HG03469 (cell line): Measurements from ENCODE around the gene ID3.

ENCODE experiments used
- ATAC-seq: cut with Tn5 transposase; IDR thresholded peaks from one replicate; pipeline ENCODE4 v1.9.1; 2021; ENCODE audit warnings: mild to moderate bottlenecking, moderate library complexity, moderate number of reproducible peaks; ENCODE audit not compliant: unreplicated experiment

ID3 gene

GRCh38 chr1:23567629-23567995 is 8.3 kb upstream of the ID3 start:
- ATAC-seq = no peak

DNA sequence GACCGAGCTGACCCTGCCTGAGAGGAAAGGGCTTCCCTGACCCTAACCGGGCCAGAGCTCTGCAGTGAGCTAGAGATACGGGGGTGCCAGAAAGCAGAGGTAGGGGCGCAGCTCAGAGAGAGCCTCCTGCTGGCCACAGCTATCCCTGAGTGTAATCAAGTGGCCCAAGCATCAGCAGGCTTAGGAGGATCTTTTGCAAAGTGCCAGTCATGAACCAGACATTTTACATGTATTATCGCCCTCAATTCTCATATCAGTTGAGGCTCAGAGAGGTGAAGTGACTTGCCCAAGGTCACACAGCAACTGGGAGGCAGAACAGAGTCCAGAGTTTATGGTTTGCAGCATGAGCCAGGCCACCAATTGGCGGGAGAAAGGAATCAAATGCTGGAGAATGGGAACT is 7.0 kb upstream of the ID3 start:
- no peak for ATAC-seq

DNA sequence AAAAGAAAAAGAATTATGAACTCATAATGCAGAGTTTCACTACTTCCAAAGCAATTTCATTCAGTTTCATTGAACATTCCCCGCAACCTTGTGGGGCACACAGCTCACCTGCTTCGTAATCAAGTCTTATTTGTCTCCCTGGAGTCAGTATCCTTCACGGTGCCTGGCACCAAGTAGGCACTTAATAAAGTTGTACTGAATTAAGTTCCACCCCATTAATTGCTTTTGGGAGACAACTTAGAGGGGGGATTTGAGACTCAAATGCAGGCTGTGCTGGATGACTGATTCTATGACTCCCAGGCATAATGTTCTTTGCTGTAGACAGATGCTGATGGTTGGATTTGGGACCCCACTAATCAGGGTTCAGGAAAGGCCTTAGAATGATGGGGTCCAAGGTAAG is 6.5 kb upstream of the ID3 start:
- no peak for ATAC-seq

DNA sequence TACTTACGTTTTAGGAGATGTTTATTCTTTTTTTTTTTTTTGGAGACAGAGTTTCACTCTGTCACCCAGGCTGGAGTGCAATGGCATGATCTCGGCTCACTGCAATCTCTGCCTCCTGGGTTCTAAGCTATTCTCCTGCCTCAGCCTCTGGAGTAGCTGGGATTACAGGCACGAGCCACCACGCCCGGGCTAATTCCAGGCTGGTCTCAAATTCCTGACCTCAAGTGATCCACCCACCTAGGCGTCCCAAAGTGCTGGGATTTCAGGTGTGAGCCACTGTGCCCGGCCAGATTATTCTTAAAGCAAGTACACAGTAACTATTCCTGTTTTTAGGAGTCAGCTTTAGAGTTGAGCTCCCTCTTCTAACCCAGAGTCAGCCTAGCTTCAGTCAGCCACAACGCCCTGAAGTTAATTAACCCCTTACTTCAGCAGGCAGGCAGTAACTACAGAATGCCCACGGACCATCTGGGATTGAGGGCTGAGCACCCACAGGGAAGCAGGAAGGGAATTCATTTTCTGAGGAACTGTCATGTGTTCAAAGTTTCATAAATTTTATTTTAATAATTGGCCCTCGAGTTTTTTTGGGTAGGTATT is 5.3 kb upstream of the ID3 start:
- ATAC-seq = no peak

GRCh38 chr1:23563755-23564374 is 4.6 kb upstream of the ID3 start:
- no peak for ATAC-seq

DNA sequence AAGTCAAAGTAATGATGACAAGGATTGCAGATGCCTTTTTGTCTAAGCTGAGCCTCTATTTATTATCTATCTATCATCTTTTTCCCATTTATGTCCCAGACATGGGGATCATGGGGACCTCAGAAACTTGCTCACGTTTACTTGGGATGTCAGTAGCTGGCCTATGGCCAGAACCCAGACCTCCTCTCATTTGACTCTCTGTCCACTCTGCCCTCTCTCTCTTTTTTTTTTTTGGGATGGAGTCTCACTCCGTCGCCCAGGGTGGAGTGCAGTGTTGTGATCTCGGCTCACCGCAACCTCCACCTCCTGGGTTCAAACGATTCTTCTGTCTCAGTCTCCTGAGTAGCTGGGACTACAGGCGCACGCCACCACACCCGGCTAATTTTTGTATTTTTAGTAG is 3.7 kb upstream of the ID3 start:
- ATAC-seq = no peak

DNA sequence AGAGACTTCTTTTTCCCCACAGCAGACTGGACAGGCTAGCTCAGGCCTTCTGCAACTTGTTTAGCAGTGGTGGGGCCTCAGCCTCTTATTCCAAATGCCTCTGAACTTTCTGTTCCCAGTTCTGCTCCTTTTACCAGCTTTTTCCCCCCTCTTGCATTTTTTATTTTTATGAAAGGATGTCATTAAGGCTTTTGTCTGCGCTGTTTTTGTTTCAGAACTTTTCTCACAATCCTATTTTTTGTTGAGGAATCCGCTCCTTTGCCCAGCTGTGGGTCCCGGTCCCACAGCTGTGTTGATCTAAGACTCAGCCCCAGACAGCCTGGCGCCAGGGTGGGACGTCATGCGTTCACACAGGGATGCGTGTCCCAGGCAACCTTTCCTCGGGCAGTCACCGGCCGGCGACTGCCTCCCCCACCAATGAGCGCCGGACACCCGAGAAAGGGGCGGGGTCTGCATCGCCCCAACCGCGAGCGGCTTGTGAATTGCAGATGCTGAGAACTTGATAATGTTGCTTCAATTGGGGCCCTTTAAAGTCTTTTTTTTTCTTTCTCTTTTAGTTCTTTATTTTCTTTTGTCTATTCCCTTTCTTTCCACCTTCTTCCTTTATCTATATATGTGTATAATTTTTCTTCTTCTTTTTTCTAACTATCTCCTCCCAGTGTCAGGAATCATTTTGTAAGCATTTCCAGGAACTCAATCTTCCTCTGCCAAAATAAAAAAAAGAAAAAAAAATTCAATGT is 3.0 kb upstream of the ID3 start:
- ATAC-seq = no peak

GRCh38 chr1:23561813-23562100 is 2.5 kb upstream of the ID3 start:
- no peak for ATAC-seq

- ATAC-seq = no peak
Measured at GRCh38 chr1:23561076-23561812, 1.9 kb upstream of the ID3 start.

DNA sequence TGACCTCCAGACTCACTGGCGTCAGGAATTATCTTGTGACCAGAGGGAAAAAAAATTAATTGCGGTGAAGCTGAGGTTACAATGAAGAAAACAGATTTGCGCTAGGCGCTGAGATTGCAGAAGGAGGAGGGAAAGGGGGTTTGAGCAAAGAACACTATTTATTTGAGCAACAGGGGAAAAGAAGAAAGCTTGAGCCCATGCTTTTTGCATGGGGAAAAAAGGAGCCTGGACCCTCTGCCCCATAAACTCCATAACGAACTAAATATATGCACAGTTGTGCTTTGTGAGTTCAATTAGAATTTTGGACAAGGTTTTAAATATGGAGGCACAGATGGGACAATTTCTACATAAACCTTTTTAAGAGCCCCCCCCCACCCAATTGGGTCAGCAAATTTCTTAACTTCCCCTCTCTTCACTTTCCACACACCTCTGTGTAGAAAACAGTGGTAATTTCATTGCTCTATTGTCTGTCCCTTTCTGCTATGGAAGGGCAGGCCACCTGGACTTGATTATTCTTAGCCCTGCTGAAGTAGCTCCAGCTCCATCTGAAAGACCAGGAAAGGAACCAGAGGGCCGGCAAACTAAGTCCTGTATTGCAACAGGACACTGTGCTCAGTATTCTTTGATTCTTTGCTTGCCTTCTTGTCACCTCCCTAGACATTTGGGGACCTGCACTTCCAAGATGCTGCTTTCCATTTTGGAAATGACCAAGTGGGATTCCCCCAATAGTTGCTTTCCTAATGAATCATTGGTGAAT is 862 bp upstream of the ID3 start:
- no peak for ATAC-seq

DNA sequence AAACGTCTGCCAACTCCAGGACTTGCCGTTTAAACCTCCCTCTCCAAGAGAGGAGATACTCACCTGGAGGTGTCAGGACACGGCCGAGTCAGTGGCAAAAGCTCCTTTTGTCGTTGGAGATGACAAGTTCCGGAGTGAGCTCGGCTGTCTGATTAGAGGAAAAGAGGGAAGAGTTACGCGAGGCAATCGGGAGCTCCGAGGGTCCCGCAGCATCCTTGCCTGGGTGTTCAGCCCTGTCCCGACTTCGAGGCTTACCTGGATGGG is 497 bp downstream of the ID3 start:
- ATAC-seq = no peak

DNA sequence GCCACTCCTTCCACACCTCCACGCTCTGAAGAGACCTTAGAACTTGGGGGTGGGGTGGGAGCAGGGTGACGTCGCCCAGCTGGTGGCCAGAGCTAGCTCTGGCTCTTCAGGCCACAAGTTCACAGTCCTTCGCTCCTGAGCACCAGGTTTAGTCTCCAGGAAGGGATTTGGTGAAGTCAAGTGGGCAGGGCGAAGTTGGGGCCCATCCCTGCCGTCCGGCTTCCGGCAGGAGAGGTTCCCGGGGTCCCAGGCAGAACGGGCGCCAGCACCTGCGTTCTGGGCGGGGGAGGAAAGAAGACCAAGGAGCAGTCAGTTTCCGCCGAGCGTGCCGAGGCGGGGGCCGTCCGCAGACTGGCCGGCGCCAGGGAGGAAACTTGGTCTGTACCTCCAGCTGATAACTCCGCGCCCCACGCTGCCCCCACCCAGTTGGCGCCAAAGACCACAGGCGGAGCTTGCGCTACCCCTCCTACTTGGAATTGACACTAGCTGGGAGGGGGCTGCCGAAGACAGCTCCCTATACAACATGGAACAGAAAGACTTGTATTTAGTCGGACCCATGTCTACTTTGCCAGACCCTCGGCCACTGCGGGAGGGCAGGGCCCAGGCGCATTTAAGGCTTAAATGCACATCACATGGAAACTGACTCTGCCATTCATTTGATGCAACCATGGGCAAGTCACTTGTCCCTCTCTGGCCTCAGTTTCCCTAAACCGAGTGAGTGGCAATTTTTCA is 995 bp downstream of the ID3 start:
- ATAC-seq = no peak

DNA sequence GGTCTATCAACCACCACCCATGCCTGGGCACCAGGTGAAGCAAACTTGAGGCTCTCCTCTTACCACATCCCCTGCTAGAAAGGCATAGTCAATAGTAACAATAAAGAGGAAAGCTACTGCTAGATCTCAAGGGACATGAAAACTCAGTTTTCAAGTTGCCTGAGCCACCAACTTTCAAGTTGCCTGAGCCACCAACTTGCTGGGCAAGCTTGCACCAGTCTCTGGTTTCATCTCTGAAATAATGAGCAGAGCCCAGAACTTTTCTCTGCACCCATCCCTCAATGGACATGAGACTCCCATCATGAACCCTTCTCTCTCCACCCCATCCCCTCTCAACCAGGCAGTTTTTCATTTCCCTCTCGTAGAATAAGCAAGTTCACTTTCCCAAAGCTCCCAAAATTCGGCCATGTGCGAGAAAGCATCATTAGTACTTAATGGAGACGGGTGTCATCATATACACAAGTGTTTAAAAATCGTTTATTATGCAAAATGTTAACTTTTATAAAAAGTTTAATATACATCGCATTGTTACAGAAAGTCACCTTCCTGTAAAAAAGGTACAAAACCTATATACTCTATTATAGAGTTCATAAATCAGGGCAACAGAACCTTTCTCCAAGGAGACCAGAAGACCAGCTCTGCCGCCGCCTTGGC is 1.7 kb downstream of the ID3 start:
- ATAC-seq = no peak

DNA sequence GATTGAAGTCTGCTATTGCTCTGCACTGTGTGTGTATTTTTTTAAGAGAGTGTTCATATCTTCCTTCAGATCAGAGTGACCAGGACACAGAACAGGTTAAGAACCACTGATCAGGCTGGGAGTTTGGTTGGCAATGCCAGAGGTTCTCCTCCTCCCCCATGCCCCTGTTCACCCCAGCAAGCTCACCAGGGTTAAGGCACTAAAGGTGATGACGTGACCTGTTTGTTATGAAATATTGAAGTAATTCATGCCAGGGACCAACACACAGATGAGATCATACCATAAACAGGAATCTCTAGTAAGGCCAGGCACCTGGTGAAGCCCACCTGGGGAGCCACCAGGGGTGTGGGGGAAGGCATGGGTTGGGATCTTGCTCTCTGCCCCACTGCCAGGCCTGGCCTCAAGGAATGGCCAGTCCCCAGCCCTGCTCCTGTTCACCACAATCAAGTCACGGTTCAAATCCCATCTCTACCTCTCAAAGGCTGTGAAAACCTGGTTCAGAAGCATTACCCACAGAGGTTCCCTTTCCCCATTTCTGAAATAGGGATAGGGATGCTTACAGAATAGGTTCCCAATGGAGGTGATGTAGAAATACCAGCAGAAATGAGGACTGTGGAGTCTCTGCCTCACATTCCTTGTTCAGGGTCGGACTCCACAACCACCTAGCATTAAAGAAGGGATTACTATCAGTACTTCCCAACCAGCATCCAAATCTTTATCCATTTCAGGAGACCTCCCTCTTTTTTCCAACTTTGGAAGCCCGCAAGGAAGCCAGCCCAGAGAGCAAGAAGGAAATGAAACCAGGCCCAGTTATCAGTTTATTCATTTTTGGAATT is 2.4 kb downstream of the ID3 start:
- no peak for ATAC-seq

- no peak for ATAC-seq
Measured at GRCh38 chr1:23555986-23556634, 3.2 kb downstream of the ID3 start.

- no peak for ATAC-seq
Measured at GRCh38 chr1:23555270-23555985, 3.9 kb downstream of the ID3 start.

GRCh38 chr1:23554481-23555269 is 4.6 kb downstream of the ID3 start:
- peak; percentile 37 for ATAC-seq

DNA sequence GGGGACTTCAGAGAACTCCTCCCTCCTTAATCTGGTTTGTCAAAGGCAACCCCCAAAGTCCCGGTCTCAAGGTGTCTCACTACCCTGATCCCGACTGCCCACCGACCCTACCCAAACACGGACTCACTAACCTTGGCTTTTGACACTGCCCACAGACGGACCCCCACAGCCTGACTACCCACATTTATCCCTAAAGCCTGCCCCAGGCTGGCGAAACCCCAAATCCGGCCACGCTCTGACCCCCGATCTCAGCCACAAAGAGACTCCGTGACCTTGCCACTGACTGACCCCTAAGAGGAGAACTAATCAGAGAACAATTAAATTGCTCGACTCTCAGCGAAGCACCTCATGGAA is 5.2 kb downstream of the ID3 start:
- ATAC-seq = no peak
